ENCODE measurements around the gene CACNA2D3.
"Not testable (repeated sequence)": the region's sequence is repeated elsewhere in the genome, so short reads cannot be mapped to it uniquely, and the experiment has no call there.

Gene CACNA2D3

DNA sequence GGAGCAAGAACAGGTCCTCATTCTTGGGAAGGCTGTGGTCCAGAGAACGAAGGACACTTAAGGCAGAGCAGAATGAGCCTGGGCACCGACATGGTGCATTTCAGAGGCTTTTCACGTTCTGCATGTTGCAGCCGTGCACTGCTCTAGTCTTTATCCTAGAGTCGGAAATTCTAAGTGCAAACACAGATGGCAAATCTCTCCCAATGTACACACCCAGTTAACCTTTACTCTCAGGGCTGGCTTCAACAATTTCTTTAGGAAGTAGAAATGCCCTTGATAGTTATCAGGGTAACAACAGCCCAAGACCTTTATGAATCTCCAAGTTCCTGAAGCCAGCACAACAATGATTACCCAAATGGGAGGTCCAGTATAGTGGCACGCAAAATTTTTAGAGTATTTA, 844.6 kb downstream of the CACNA2D3 start:
- DNase-seq (ENCODE audit: low read depth): no peak

GRCh38 chr3:54967731-54968161, 845.4 kb downstream of the CACNA2D3 start:
- no peak for DNase-seq (ENCODE audit: low read depth)

DNA sequence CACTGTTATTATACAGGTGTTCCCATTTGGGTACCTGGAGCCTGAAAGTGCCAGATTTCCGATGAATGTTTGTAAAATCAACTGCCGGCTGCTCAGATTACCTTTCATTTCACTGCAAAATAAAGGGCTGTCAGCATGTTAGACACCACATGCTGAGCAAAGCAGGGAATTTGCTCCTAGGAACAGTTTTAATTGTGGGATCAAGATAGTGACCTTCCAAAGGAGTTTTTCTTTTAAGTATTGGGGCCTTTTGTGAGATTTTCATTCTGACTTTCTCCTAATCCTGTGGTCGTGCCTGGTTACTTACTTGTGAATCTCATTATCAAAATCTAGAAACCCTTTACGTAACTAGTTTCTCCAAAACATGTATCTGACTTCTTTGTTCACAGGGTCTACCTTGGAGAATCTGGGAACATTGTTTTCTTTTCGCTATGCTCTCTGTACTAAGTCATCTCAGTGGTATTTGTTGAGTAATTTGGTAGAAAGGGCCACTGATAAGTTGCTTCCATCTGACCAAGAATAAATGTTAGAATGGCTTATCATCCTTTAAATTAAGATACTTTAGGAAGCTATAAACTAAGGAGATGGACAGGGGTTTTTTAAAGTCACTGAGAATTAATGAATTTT, 846.3 kb downstream of the CACNA2D3 start:
- DNase-seq (ENCODE audit: low read depth): no peak

DNA sequence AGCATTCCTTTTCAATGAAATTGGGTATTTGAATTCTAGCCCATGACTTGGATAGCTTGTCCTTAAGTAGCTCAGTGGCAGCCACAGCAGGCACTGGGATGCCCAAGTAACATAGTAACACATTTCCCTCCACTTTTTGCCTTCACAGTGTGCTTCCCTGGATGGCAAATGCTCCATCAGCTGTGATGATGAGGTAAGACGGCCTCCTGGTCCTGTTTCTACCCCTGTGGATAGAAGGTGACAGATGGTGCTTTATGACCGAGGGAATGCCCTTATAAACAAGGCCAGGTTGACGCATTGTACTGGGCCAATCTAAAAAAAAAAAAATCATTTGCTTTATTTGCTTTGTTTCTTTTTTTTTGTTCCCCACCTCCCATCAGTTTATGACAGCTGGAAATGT, 847.3 kb downstream of the CACNA2D3 start:
- no peak for DNase-seq (ENCODE audit: low read depth)

- peak; percentile 13 for DNase-seq (ENCODE audit: low read depth)
These were observed 848.5 kb downstream of the CACNA2D3 start for GRCh38 chr3:54970895-54971294.

- DNase-seq (ENCODE audit: low read depth): no peak
These were observed 855.1 kb downstream of the CACNA2D3 start for GRCh38 chr3:54977439-54977838.

- DNase-seq (ENCODE audit: low read depth): not testable (repeated sequence)
These were observed 855.6 kb downstream of the CACNA2D3 start for GRCh38 chr3:54977946-54978345.

- no peak for DNase-seq (ENCODE audit: low read depth)
These were observed 860.5 kb downstream of the CACNA2D3 start for GRCh38 chr3:54982807-54983206.

- DNase-seq (ENCODE audit: low read depth): no peak
These were observed 861.1 kb downstream of the CACNA2D3 start for GRCh38 chr3:54983266-54984099.

GRCh38 chr3:54985856-54986255, 863.5 kb downstream of the CACNA2D3 start:
- DNase-seq (ENCODE audit: low read depth): no peak

DNA sequence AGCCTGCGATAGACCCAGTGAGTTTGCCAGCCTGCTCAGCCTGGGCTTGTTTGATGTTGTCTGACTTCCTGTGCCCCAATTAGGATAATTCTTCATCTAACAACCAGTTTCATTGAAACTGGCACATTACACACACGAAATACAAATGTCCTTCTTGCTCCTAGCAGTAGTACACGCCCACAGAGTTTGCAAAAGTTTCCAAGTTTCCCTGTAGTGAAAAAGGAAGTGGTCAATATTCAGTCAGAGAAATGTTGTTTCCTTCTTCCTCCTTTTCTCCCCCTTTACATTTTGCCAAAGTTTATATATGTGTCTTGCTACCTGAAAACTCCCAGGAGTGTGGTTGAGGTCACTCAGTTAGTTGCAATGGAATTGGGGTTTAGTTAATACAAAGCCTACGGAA, 863.9 kb downstream of the CACNA2D3 start:
- no peak for DNase-seq (ENCODE audit: low read depth)

- DNase-seq (ENCODE audit: low read depth): no peak
These were observed 865.4 kb downstream of the CACNA2D3 start for GRCh38 chr3:54987719-54988118.

DNA sequence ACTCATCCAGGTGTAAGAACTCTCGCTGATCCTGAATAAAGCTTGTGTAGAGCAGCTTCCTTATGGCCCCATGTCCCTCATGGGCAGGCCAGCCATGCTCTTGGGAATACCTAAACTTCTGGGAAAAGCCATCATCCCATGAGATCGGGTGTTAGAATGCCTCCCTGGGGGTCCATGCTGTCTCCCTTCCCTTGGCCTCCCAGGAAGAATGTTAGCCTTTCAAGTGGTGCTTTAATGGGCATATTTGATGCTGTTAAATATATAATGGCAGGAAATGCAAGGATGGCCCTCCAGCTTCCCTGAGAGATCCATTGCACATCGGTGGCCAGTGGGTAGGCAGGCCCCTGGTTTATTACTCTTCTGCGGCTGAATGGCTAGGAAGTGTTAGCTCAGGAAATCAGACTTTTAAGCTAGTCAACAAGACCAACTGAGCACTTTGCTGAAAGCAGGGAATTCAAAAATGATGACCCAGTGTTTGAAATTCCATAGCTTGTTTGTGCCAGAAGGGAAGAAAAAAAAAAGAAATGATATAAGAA, 866.0 kb downstream of the CACNA2D3 start:
- DNase-seq (ENCODE audit: low read depth): no peak

- DNase-seq (ENCODE audit: low read depth): peak; percentile 84
These were observed 866.7 kb downstream of the CACNA2D3 start for GRCh38 chr3:54988838-54989630.

GRCh38 chr3:54994111-54994513, 871.8 kb downstream of the CACNA2D3 start:
- no peak for DNase-seq (ENCODE audit: low read depth)

DNA sequence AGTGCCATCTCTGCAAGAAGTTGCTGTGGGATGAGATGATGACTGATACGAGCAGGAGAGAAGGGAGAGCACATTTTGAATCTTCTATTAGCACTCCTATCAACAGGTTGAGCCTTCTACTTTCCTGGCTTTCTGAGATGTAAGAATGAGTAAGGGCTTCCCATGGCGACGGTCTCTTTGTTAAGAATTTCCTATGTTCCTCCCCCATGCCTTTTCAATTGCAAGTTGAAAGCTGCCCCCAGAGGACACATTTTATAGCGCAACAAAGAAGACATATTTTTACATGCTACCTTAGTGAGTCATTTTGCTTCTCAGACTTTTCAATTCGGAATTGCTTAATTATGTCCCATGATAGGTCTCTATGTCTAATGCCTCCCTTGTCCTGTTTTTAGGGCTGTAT, 876.8 kb downstream of the CACNA2D3 start:
- DNase-seq (ENCODE audit: low read depth): peak; percentile 56

- DNase-seq (ENCODE audit: low read depth): no peak
These were observed 877.5 kb downstream of the CACNA2D3 start for GRCh38 chr3:54999811-55000210.

DNA sequence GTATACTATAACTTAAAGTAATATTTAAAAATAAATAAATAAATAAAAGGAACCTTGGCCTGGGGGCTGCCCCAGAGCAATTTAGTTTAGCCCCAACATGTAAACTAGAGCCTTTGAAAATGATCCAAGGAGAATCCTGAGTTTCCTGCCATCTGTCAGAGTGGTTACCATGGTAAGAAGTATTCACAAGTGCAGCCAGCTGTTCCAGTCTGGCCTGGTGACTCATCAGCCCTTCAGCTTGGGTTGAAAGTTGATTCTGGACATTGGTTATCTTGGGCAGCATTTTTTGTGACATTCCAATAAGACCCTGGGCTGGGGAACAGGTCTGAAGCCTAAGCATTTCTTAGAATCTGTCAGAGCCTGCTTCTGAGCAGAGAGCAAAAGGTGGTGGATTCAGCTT, 878.2 kb downstream of the CACNA2D3 start:
- DNase-seq (ENCODE audit: low read depth): peak; percentile 74

- DNase-seq (ENCODE audit: low read depth): no peak
These were observed 878.6 kb downstream of the CACNA2D3 start for GRCh38 chr3:55000953-55001352.

- DNase-seq (ENCODE audit: low read depth): no peak
These were observed 880.1 kb downstream of the CACNA2D3 start for GRCh38 chr3:55002416-55002930.

DNA sequence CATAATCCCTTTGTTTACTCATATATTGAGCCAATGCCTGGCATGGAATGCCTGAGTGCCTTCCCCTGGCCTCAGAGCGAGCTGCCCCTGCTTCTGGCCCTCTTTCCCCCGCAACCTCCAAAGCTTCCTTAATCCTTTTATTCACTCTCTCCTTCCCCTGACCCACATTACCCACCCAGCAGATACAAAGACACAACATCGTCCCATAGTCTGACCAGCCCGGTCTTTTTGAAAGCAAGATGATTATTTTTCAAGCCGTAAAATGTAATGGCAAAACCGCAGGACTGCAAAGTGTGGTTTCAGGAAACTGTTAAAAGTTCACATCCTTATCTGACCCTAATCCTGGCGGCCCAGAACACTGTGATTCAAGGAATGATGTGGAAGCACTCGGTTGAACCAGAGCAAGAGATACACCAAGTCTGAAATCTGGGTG, 883.9 kb downstream of the CACNA2D3 start:
- DNase-seq (ENCODE audit: low read depth): no peak

GRCh38 chr3:55007971-55008370, 885.6 kb downstream of the CACNA2D3 start:
- DNase-seq (ENCODE audit: low read depth): no peak
